CD4-positive, alpha-beta T cell (primary cell): Measurements from ENCODE around the gene FKRP. TPM values are rescaled to one million over a fixed set of nuclear protein-coding genes. Genes with fewer than 3 reads are reported as not detected.
A peak's percentile ranks its signal among the peaks of the same experiment; 100 is the strongest.

Experiments
- ATAC-seq: fragments of 200-7000 bp; cut with Tn5 transposase; one replicate; pipeline ENCODE4 v1.10.0; 2022; ENCODE audit warnings: mild to moderate bottlenecking; ENCODE audit not compliant: poor library complexity
- CTCF ChIA-PET: fragments of 350-600 bp; sonication (Branson Sonifier 250); formaldehyde crosslinking; loops from one replicate; lab custom pipeline; 2021; ENCODE audit warnings: antibody characterized with exemption, inconsistent platforms; lab: Charles Lee
- POLR2A ChIA-PET: fragments of 350-600 bp; sonication (Branson Sonifier 250); formaldehyde crosslinking; loops from one replicate; lab custom pipeline; 2021; ENCODE audit warnings: antibody characterized with exemption, inconsistent platforms; lab: Charles Lee
- DNase-seq, 14 experiments: peaks; one replicate each; pipeline ENCODE4 v3.0.0-alpha.2; 2013 to 2020; ENCODE audit warnings: mixed read lengths in 2 of 14
- H3K27ac ChIP-seq, 2 donors: one replicate each; pipeline versions ENCODE4 v1.5.1 to v1.7.0; 2013; ENCODE audit warnings: low read length in 2 of 2, low read depth in 1 of 2, mild to moderate bottlenecking in 1 of 2
- H3K27me3 ChIP-seq, 2 experiments: 1 replicate in 1 of 2; 2 replicates in 1 of 2; pipeline versions ENCODE4 v1.6.1 to v1.7.0; 2013; ENCODE audit warnings: low read length in 2 of 2, control low read depth in 1 of 2, mild to moderate bottlenecking in 1 of 2, moderate library complexity in 1 of 2; ENCODE audit not compliant: insufficient read depth in 2 of 2, control insufficient read depth in 1 of 2
- H3K36me3 ChIP-seq: one replicate; pipeline ENCODE4 v1.6.1; 2013; ENCODE audit warnings: low read length, control low read depth; ENCODE audit not compliant: insufficient read depth
- H3K4me1 ChIP-seq: one replicate; pipeline ENCODE4 v1.6.1; 2013; ENCODE audit warnings: low read length, control low read depth; ENCODE audit not compliant: insufficient read depth
- H3K4me3 ChIP-seq: one replicate; pipeline ENCODE4 v1.5.1; 2013; ENCODE audit warnings: mild to moderate bottlenecking, low read length, moderate library complexity
- H3K9me3 ChIP-seq, 2 experiments: 1 replicate in 1 of 2; 2 replicates in 1 of 2; pipeline versions ENCODE4 v1.6.1 to v1.7.0; 2013; ENCODE audit warnings: low read length in 2 of 2, mild to moderate bottlenecking in 2 of 2, control low read depth in 1 of 2, moderate library complexity in 1 of 2; ENCODE audit not compliant: control insufficient read depth in 1 of 2, insufficient read depth in 1 of 2
- H3K27ac Mint-ChIP-seq: one replicate; pipeline ENCODE4 v1.8.0; 2020; ENCODE audit warnings: mixed read lengths
- H3K27me3 Mint-ChIP-seq: one replicate; pipeline ENCODE4 v1.8.0; 2021; ENCODE audit warnings: mixed read lengths
- H3K36me3 Mint-ChIP-seq: one replicate; pipeline ENCODE4 v1.8.0; 2021; ENCODE audit warnings: low read depth, mixed read lengths
- H3K4me1 Mint-ChIP-seq: one replicate; pipeline ENCODE4 v1.8.0; 2021; ENCODE audit warnings: low read depth, mixed read lengths
- H3K4me3 Mint-ChIP-seq: one replicate; pipeline ENCODE4 v1.8.0; 2020; ENCODE audit warnings: mild to moderate bottlenecking, mixed read lengths
- H3K9me3 Mint-ChIP-seq: one replicate; pipeline ENCODE4 v1.8.0; 2020; ENCODE audit warnings: mixed read lengths
- CTCF ChIP-seq: fragments of 200-600 bp; IDR thresholded peaks from one replicate; pipeline ENCODE4 v1.8.0; 2022; ENCODE audit warnings: antibody characterized with exemption, mild to moderate bottlenecking
- intact Hi-C, 2 experiments: fragments of 100-400 bp; cut with DNase I in 1 of 2; cut with micrococcal nuclease in 1 of 2; formaldehyde crosslinking; loops; one replicate each; pipeline versions ENCODE4 v1.15.1 to v1.9.0; 2023 to 2025; cut with DNase I, micrococcal nuclease
- total RNA-seq, 174 experiments: library from RNA in 2 of 174; stranded (reverse) in 2 of 174; gene quantifications; one replicate each; pipeline ENCODE4 v1.2.3 and lab custom pipeline; 2021 to 2026

FKRP gene
- total RNA-seq, 2 experiments from 2014 or later: 19.0 to 20.2 TPM

DNA sequence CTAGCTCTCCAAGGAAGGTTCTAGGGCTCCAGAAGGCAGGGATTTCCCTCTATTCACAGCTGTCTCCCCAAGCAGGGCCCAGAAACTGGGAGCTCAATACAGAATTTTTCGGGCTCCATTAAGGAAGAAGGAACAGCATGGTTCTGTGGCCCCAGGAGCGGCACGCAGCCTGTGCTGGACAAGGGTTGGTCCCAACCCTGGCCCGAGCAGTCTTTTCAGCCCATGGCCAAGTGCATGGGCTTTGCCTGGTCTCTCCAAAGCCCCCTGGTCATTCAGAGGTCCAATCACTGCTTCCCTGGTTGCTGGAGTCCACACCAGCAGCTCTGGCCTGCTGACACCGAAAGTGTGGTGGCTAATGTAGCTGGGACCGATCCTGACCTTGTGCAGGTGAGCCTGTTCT, 22.4 kb upstream of the FKRP start:
- intact Hi-C loops: no loop called here
- DNase-seq (peak in 1 of 14 experiments; percentile 3), ATAC-seq (no peak)
- no peaks in the 10 kb centered on the region for H3K9me3 Mint-ChIP-seq
- ChIA-PET POLR2A (interaction anchor here (0.6 kb wide), 2 partner anchors 10 to 1029 kb away, joined by 3 to 6 read pairs; no protein-coding TSS in a partner anchor), CTCF (no interaction called here)
- H3K4me3 Mint-ChIP-seq: no peak overlapping the region
- Histone ChIP-seq H3K4me1 (peaks cover 26% of the 10 kb centered on the region), H3K9me3 (no peaks in the 10 kb centered on the region), H3K27me3 (no peaks in the 10 kb centered on the region), H3K4me3 (no peak overlapping the region), H3K36me3 (peaks cover 81% of the 10 kb centered on the region), H3K27ac (no peak overlapping the region)
- peaks cover 16% of the 10 kb centered on the region for H3K4me1 Mint-ChIP-seq
- H3K27ac Mint-ChIP-seq: no peak overlapping the region
- no peaks in the 10 kb centered on the region for H3K27me3 Mint-ChIP-seq
- no peak for TF ChIP-seq CTCF
- peaks cover 55% of the 10 kb centered on the region for H3K36me3 Mint-ChIP-seq

GRCh38 chr19:46724468-46724867, 21.4 kb upstream of the FKRP start:
- Histone ChIP-seq H3K27me3 (no peaks in the 10 kb centered on the region), H3K4me1 (peaks cover 24% of the 10 kb centered on the region), H3K4me3 (no peak overlapping the region), H3K9me3 (no peaks in the 10 kb centered on the region), H3K36me3 (peaks cover 90% of the 10 kb centered on the region), H3K27ac (no peak overlapping the region)
- H3K27ac Mint-ChIP-seq: no peak overlapping the region
- no peaks in the 10 kb centered on the region for H3K9me3 Mint-ChIP-seq
- ATAC-seq (no peak), DNase-seq (peak in 1 of 14 experiments; percentile 18)
- intact Hi-C loops: no loop called here
- ChIA-PET CTCF (no interaction called here), POLR2A (no interaction called here)
- no peaks in the 10 kb centered on the region for H3K27me3 Mint-ChIP-seq
- no peak for TF ChIP-seq CTCF
- peaks cover 62% of the 10 kb centered on the region for H3K36me3 Mint-ChIP-seq
- H3K4me1 Mint-ChIP-seq: peaks cover 13% of the 10 kb centered on the region
- peak overlapping the region; percentile 15 for H3K4me3 Mint-ChIP-seq

GRCh38 chr19:46725036-46725820, 20.6 kb upstream of the FKRP start:
- intact Hi-C loops: no loop called here
- no peaks in the 10 kb centered on the region for H3K27me3 ChIP-seq
- H3K9me3 ChIP-seq: no peaks in the 10 kb centered on the region
- Mint-ChIP-seq H3K36me3 (peaks cover 69% of the 10 kb centered on the region), H3K27ac (no peak overlapping the region), H3K27me3 (no peaks in the 10 kb centered on the region), H3K4me1 (peaks cover 11% of the 10 kb centered on the region), H3K9me3 (no peaks in the 10 kb centered on the region), H3K4me3 (no peak overlapping the region)
- ChIA-PET POLR2A (no interaction called here), CTCF (no interaction called here)
- no peak for ATAC-seq
- H3K4me1 ChIP-seq: peaks cover 17% of the 10 kb centered on the region
- DNase-seq: peak in 1 of 14 experiments; percentile 14
- H3K36me3 ChIP-seq: peaks cover 90% of the 10 kb centered on the region
- TF ChIP-seq CTCF: no peak
- no peak overlapping the region for H3K27ac ChIP-seq
- H3K4me3 ChIP-seq: no peak overlapping the region
